Brain microvascular endothelial cell (primary cell): ENCODE data around the gene PECR.
"Not testable (repeated sequence)": the region's sequence is repeated elsewhere in the genome, so short reads cannot be mapped to it uniquely, and the experiment has no call there.

Experiments used
- DNase-seq: peaks from one replicate; pipeline ENCODE4 v3.0.0-alpha.2; 2020
- H3K27ac ChIP-seq: fragments of 250-450 bp; sonication (Bioruptor Pico); 2 replicates; pipeline ENCODE4 v1.5.1; 2020; ENCODE audit warnings: mild to moderate bottlenecking, moderate library complexity
- H3K27me3 ChIP-seq: fragments of 250-450 bp; sonication (Bioruptor Pico); replicated peaks from 2 replicates; pipeline ENCODE4 v1.5.1; 2020; ENCODE audit warnings: mild to moderate bottlenecking
- H3K36me3 ChIP-seq: fragments of 250-450 bp; sonication (Bioruptor Pico); replicated peaks from 2 replicates; pipeline ENCODE4 v1.5.1; 2020; ENCODE audit warnings: mild to moderate bottlenecking
- H3K4me3 ChIP-seq: 2 replicates; pipeline ENCODE4 v1.5.1; 2011; ENCODE audit warnings: low read depth, mild to moderate bottlenecking, control low read depth, low read length, moderate library complexity
- CTCF ChIP-seq: IDR thresholded peaks from 2 replicates; pipeline ENCODE4 v1.5.1; 2011; ENCODE audit warnings: low read depth, mild to moderate bottlenecking, moderate library complexity, low read length, control low read depth, inconsistent platforms; ENCODE audit errors: missing control alignments
- in situ Hi-C: cut with HindIII; loops from 2 replicates; pipeline ENCODE4 v1.10.0; 2017; ENCODE audit warnings: low sequenced_read_pairs, low pct_ligation_motif_present

PECR gene

DNA sequence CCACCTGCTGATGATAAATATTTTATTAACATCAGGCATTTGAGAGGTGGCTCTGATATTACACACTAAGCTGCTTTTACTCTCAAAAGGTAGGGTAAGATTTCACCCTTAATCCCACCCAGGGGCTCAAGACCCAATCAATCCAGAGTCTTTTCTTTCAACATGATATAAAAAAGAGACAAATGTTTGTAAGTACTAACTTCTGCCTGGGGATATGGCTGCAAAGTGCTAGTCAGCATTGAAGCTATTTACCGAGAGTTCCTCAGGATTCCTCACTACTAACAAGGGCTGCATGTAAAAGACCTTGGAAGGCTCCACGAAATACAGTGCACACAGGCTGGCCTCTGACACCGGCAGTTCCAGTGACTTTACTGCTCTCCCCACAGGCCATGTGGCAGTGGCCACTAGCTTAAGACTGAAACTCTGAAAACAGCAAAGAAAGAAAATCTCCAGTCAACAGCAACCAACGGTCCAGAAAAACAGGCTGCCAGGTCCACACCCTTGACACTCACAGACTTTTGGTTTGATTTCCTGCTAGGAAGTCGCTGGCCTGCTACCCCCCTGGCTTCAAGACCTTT, 79.4 kb downstream of the PECR start:
- DNase-seq = no peak
- Histone ChIP-seq H3K27me3 (no peaks in the 10 kb centered on the region), H3K27ac (no peak overlapping the region), H3K4me3 (no peak overlapping the region), H3K36me3 (no peaks in the 10 kb centered on the region)
- in situ Hi-C loops = no loop called here
- no peak for TF ChIP-seq CTCF

GRCh38 chr2:216001216-216002100, 80.2 kb downstream of the PECR start:
- Histone ChIP-seq H3K27ac (no peak overlapping the region), H3K4me3 (no peak overlapping the region), H3K27me3 (no peaks in the 10 kb centered on the region), H3K36me3 (no peaks in the 10 kb centered on the region)
- no peak for TF ChIP-seq CTCF
- DNase-seq = no peak
- in situ Hi-C loops = no loop called here

DNA sequence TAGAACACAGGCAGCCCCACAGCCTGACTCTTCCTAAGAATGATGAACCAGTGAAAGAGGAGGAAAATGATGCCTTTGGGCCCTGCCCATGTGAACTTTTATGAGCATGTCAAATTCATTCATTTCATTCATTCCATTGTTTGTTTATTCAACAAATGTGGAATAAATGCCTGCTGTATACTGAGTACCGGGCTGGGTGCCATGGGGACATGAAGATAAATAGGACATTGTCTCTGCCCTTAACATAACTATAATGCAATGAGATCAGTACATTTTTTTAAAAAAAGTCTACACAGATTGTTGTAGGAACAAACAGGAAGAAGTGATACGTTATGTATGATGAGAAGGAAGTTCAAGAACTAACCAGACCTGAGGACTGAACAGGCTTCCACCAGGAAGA, 83.0 kb downstream of the PECR start:
- no peaks in the 10 kb centered on the region for H3K27me3 ChIP-seq
- in situ Hi-C loops = no loop called here
- no peak overlapping the region for H3K4me3 ChIP-seq
- DNase-seq = no peak
- H3K27ac ChIP-seq = no peak overlapping the region
- no peak for TF ChIP-seq CTCF
- H3K36me3 ChIP-seq = no peaks in the 10 kb centered on the region

- H3K36me3 ChIP-seq = no peaks in the 10 kb centered on the region
- no peak overlapping the region for H3K4me3 ChIP-seq
- no peaks in the 10 kb centered on the region for H3K27me3 ChIP-seq
- DNase-seq = no peak
- in situ Hi-C loops = no loop called here
- no peak for TF ChIP-seq CTCF
- no peak overlapping the region for H3K27ac ChIP-seq
These were observed 84.4 kb downstream of the PECR start for GRCh38 chr2:215997219-215997618.

DNA sequence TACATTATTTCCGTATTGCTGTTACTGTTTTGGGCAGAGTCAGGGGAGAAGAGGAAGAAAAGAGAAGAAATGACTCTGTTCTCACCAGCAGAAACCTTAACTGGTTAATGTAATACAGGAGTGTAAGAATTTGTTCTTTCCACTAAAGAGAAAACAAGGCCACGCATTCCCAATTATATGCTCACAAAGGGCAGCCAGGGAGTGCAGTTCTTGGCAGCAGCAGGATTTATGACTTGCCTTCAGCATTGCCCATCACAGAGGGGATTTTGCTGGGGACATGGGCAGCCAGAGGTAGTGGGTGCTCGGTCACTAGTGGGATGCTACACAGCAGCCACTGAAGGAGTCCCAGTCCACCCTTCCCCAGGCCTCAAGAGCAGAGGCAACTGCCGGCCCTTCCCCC, 86.7 kb downstream of the PECR start:
- no peak for TF ChIP-seq CTCF
- Histone ChIP-seq H3K36me3 (no peaks in the 10 kb centered on the region), H3K4me3 (no peak overlapping the region), H3K27me3 (no peaks in the 10 kb centered on the region), H3K27ac (no peak overlapping the region)
- no peak for DNase-seq
- in situ Hi-C loops = no loop called here

DNA sequence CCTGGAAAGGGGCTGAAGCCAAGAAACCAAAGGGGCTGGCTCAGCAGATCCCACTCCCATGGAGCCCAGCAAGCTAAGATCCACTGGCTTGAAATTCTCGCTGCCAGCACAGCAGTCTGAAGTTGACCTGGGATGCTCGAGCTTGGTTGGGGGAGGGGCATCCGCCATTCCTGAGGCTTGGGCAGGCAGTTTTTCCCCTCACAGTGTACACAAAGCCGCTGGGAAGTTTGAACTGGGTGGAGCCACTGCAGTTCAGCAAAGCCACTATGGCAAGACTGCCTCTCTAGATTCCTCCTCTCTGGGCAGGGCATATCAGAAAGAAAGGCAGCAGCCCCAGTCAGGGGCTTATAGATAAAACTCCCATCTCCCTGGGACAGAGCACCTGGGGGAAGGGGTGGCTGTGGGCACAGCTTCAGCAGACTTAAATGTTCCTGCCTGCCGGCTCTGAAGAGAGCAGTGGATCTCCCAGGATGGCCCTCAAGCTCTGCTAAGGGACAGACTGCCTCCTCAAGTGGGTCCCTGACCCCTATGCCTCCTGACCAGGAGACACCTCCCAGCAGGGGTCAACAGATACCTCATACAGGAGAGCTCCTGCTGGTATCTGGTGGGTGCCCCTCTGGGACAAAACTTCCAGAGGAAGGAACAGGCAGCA, 92.9 kb downstream of the PECR start:
- H3K4me3 ChIP-seq, H3K36me3 ChIP-seq, in situ Hi-C loops, DNase-seq, H3K27ac ChIP-seq, H3K27me3 ChIP-seq: not testable (repeated sequence)
